ENCODE data around the gene SHCBP1. TPM values are rescaled to one million over a fixed set of nuclear protein-coding genes. Genes with fewer than 3 reads are reported as not detected.

The SHCBP1 gene
- total RNA-seq, 1 experiment from 2014 or later, result 22.2 TPM

- Histone ChIP-seq H3K4me3 (ENCODE audit: low read depth in 2 of 2, low read length in 2 of 2) (no peak overlapping the region), H3K9me3 (ENCODE audit: control insufficient read depth, insufficient read depth, low read depth, low read length) (peaks cover 7% of the 10 kb centered on the region; the same call in 1 of the 2 replicates), H3K36me3 (ENCODE audit: control insufficient read depth, insufficient read depth, low read length) (no peaks in the 10 kb centered on the region; the same call in 1 of the 2 replicates), H3K27ac (ENCODE audit: low read length) (no peak overlapping the region), H3K27me3 (ENCODE audit: control insufficient read depth, insufficient read depth, low read length) (no peaks in the 10 kb centered on the region), H3K4me1 (ENCODE audit: control insufficient read depth, insufficient read depth, low read length) (no peaks in the 10 kb centered on the region)
- DNase-seq (ENCODE audit: low read depth, low spot score) (no peak), ATAC-seq (no peak)
- CTCF ChIA-PET, result no interaction called here
- in situ Hi-C loops (cut with HindIII; ENCODE audit: low pct_unique_long_range_greater_than_20kb, low sequenced_read_pairs) (no loop called here), intact Hi-C loops (cut with micrococcal nuclease; ENCODE audit: unreplicated experiment) (no loop called here)
- no TSS peak for BruUV-seq (replicated peaks)
- no peak for TF ChIP-seq SIN3A (IDR thresholded peaks at IDR 0.05; ENCODE audit: borderline replicate concordance, insufficient read depth, low read depth, low read length)
- POLR2A ChIA-PET, result no interaction called here
Observed at GRCh38 chr16:46591257-46591656, 29.9 kb downstream of the SHCBP1 start.

GRCh38 chr16:46586011-46586577, 35.1 kb downstream of the SHCBP1 start:
- CTCF ChIA-PET, result no interaction called here
- in situ Hi-C loops (cut with HindIII; ENCODE audit: low pct_unique_long_range_greater_than_20kb, low sequenced_read_pairs) (no loop called here), intact Hi-C loops (cut with micrococcal nuclease; ENCODE audit: unreplicated experiment) (no loop called here)
- H3K27me3 ChIP-seq (ENCODE audit: control insufficient read depth, insufficient read depth, low read length), result no peaks in the 10 kb centered on the region
- POLR2A ChIA-PET, result no interaction called here
- ATAC-seq (no peak), DNase-seq (ENCODE audit: low read depth, low spot score) (no peak)
- no peak overlapping the region for H3K27ac ChIP-seq (ENCODE audit: low read length)
- H3K36me3 ChIP-seq (ENCODE audit: control insufficient read depth, insufficient read depth, low read length), result no peaks in the 10 kb centered on the region; the same call in 1 of the 2 replicates
- no peak overlapping the region for H3K4me3 ChIP-seq (ENCODE audit: low read depth in 2 of 2, low read length in 2 of 2)
- H3K9me3 ChIP-seq (ENCODE audit: control insufficient read depth, insufficient read depth, low read depth, low read length), result peaks cover 7% of the 10 kb centered on the region; the same call in 1 of the 2 replicates
- no peaks in the 10 kb centered on the region for H3K4me1 ChIP-seq (ENCODE audit: control insufficient read depth, insufficient read depth, low read length)
- TF ChIP-seq POLR2AphosphoS5 (IDR thresholded peaks at IDR 0.05; ENCODE audit: low read depth, low read length) (no peak), REST (IDR thresholded peaks at IDR 0.05; ENCODE audit: insufficient read depth in 1 of 2, low read depth in 2 of 2, low read length in 1 of 2) (no peak), TCF7L2 (IDR thresholded peaks at IDR 0.05; ENCODE audit: low read depth, low read length) (no peak), CTCF (IDR thresholded peaks at IDR 0.05) (no peak), SIN3A (IDR thresholded peaks at IDR 0.05; ENCODE audit: borderline replicate concordance, insufficient read depth, low read depth, low read length) (no peak)
- no TSS peak for BruUV-seq (replicated peaks)

- Histone ChIP-seq H3K36me3 (ENCODE audit: control insufficient read depth, insufficient read depth, low read length) (no peaks in the 10 kb centered on the region; the same call in 1 of the 2 replicates), H3K27ac (ENCODE audit: low read length) (no peak overlapping the region), H3K4me3 (ENCODE audit: low read depth in 2 of 2, low read length in 2 of 2) (no peak overlapping the region), H3K4me1 (ENCODE audit: control insufficient read depth, insufficient read depth, low read length) (no peaks in the 10 kb centered on the region), H3K9me3 (ENCODE audit: control insufficient read depth, insufficient read depth, low read depth, low read length) (peaks cover 7% of the 10 kb centered on the region; the same call in 1 of the 2 replicates), H3K27me3 (ENCODE audit: control insufficient read depth, insufficient read depth, low read length) (no peaks in the 10 kb centered on the region)
- DNase-seq (ENCODE audit: low read depth, low spot score) (no peak), ATAC-seq (no peak)
- POLR2A ChIA-PET, result no interaction called here
- TF ChIP-seq TCF7L2 (IDR thresholded peaks at IDR 0.05; ENCODE audit: low read depth, low read length) (no peak), POLR2AphosphoS5 (IDR thresholded peaks at IDR 0.05; ENCODE audit: low read depth, low read length) (no peak), REST (IDR thresholded peaks at IDR 0.05; ENCODE audit: insufficient read depth in 1 of 2, low read depth in 2 of 2, low read length in 1 of 2) (no peak), CTCF (IDR thresholded peaks at IDR 0.05) (no peak), SIN3A (IDR thresholded peaks at IDR 0.05; ENCODE audit: borderline replicate concordance, insufficient read depth, low read depth, low read length) (no peak)
- intact Hi-C loops (cut with micrococcal nuclease; ENCODE audit: unreplicated experiment) (no loop called here), in situ Hi-C loops (cut with HindIII; ENCODE audit: low pct_unique_long_range_greater_than_20kb, low sequenced_read_pairs) (no loop called here)
- CTCF ChIA-PET, result interaction anchor here (0.5 kb wide), 1 partner anchor 22 kb away, joined by 6 read pairs; no protein-coding TSS in a partner anchor
- no TSS peak for BruUV-seq (replicated peaks)
Observed at GRCh38 chr16:46583036-46583435, 38.1 kb downstream of the SHCBP1 start.

Data from Panc1 (cell line).